ENCODE measurements around the gene LSMEM2.
A peak's percentile ranks its signal among the peaks of the same experiment; 100 is the strongest.

The LSMEM2 gene

DNA sequence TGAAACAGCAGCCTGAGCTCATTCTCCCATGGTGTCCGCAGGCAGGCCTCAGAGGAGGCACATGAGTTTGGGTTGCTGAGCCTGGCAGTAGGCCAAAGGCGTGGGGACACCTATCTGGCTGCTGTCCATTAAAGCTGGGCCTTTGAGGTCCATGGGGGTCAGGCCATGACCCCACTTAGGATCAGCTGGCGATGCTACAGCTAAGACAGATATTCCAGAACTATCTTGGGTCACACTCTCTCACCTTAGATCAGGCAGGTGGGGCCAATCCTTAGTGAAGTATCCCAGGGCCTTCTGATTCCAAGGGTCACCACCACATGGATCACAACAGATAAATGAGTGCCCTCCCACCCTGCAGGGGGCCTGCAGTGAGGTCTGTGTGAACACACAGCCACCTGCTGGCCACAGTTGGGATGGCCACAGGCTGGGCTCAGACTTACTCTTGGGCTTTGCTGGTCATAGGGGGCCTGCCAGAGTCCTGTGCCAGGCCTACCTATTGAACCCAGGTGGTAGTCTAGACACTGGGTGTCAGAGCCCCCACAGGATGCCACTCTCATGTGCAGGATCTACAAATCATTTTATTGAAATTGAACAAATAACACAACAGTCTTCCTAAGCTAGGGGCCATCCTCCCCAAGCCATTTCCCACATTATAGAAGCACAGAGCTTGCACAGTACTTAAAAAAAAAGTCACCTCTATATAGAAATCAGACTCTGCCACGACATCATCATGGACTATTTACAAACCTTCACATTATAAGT lies 45.6 kb downstream of the LSMEM2 start:
- no peak for FAIRE-seq

DNA sequence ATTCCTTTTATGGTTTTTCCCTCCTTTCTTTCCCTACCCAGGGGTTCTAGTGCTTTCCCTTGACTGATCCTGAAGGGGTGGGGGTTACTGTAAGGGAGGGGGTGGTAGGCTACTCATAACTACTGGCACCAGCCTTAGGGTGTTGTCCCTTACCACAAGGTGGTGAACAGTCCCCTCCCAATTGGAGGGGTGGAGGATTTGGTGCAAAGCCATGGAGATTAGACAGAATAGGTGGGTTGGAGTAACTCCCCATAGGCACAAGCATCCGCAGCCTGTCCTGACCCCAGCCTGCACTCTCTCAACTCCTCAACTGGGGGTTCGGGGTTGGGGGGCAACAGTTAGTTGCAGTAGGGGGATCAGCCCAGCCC lies 46.2 kb downstream of the LSMEM2 start:
- no peak for FAIRE-seq

DNA sequence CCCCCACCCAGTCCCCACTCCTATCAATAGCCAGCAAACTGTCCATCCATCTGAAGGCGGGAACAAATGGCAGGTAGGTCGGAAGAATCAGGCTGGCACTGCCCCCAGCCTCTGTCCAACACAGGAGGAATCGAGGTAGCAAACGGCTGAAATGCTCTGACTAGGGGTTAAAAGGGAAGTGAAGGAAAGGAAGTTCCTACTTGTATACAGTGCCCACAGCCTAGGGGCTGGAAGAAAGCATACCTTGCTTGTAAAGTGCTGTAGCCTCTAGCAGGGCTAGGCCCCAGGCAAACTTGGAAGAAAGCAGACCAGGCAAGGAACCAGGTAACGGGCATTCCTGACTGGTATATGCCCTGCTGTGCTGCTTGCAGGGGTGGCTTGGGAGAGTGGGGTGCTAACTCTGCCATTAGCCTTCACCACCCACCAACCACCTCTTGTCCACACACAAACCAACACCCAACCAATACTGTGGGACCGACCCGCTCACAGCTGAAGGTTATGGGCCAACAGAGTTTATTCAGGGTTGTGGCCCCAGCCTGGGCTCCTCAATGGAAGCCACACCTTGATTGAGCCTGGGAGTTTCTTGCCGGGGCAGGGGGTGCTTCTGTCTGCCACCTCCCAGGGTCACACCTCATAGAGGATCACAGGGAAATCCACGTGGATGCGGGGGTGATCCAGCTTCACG lies 46.8 kb downstream of the LSMEM2 start:
- FAIRE-seq = no peak

DNA sequence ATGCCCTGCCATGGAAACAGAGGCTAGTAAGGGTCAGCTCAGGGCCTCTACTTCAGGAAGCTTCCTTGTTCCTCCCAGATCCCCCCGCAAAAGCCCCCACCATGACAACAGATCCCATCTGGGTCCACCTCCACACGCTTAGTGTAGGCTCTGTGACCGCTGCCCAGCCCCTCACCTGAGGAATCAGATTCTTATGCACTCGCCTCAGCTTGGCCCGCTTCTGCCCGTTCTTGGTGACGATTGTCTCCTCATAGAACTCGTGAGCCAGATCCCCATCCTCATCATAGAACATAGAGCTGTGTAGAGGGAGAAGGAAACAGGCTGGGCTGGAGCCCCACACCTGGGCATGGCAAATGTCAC lies 47.3 kb downstream of the LSMEM2 start:
- FAIRE-seq = no peak

DNA sequence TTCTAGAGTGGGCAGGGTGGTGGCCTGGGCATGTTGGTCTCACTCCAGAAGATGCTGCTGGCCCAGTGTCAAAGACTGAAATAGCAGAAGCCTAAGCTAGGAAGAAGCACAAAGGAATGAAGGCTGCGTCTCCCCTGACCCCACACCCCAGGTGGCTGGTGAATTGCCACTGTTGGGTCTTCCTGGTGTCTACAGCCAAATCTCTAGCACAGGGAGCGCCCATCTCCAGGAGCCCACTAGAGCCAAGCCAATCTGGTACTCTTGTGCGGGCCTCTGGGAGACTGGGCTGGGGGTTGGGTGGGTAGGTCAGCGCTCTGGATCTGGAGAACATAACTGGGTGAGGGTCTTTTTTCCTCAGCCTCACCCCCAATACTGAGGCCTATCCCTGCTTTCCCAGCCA lies 48.2 kb downstream of the LSMEM2 start:
- no peak for FAIRE-seq

DNA sequence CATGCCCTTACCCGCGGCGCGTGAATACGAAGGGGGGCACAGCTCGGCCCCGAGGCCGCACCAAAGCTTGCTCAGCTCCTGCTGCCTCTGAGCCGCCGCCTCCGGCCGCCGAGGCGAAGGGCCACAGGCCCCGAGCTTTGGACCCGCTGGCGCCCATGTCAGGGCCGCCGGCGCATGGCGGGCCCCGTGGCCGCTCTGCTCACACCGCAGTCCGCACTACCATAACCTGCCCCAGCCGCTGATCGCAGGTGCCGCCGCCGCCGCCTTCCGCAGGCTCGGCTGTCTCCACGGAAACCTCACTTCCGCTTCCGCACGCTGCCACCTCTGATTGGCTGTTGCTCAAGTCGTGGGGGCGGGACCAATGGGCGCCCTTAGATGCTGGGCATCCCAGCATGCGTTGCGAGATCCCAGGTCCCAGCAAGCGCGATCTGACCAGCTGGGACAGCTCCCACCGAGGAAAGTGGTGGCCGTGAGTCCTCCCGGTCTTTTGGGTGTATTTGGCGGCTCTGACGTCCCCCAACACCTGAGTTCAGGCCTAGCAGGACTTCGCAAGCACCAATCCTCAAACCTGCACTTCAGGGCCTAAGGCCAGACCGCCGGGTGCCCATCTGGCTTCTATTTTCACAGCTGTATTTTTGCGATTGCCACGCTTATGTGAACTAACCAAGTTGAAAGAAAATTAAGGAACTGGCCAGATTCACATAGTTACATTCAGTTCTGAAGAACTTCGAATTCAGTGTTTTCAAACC lies 49.2 kb downstream of the LSMEM2 start, which contains the start of gene TUSC2:
TUSC2 (minus strand) TSS at position 281 of the 749 bp plus-strand sequence; CDS start at position 157, 124 bp downstream.
- FAIRE-seq = peak; percentile 96

DNA sequence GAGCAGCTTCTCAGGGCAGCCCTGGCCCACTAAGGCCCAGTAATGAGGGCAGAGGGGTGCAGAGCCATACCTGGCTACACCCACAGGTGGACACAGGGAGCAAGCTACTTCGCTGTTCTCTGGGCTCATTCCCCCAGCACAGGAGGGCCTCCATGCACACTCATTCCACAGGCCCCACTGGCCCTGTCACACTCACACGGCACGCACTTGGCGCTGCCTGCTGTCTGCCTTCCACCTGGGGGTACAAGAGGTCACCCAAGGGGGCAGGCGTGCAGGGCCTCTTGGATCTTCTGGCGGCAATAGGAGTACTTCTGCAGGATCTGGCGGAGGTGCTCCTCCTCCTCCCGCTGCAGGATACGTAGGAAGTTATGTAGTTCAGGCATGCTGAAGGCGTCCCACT lies 51.4 kb downstream of the LSMEM2 start:
- FAIRE-seq = no peak

DNA sequence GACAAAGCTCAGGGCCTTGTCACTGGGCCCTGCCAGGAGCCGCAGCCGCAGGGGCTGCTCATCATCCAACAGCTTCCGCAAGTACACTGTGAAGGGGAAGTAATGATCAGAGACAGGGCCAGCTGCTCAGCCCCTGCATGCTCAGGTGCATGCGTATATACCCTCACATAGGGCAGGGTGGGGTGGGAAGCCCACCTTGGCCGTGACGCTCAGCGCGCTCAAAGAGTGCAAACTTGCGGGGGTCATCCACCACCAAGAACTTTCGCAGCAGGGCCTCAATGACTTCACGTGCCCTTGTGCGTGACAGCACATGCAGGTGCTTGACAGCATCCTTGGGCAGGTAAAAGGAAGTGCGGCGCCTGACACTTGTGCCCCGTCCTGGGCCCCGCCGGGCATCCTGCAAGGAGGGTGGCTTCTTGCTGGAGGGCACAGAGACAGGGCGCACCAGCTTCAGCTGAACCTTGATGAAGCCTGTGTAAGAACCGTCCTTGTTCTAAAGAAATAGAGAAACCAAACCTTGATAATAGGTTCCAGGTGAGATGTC lies 52.5 kb downstream of the LSMEM2 start:
- FAIRE-seq = no peak

DNA sequence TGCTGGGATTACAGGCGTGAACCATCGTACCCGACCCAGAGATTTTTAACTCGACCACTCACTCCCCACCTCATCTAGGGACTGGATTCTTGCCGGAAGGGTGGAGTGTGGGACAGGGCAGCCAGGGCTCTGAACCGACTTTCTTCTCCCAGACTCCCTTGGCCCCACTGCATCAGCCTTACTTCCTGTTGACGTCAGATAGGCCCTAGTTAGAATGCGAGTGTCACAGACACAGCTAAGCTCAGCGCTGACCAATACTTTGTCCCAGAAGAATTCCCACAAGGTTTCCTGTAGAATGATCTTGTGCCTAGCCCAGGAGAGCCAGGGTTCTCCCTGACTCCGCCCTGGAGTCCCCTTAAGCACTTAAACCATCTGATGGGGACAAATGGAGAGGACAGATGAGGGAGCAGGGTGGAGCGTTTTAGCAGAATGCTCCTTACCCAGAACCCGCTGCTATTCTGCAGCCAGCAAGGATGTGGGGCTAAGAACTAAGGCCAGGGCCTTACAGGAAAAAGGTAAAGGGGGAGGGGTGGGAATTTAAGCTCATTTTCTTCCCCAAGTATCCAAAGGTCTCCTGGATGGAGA lies 54.9 kb downstream of the LSMEM2 start:
- FAIRE-seq = no peak

DNA sequence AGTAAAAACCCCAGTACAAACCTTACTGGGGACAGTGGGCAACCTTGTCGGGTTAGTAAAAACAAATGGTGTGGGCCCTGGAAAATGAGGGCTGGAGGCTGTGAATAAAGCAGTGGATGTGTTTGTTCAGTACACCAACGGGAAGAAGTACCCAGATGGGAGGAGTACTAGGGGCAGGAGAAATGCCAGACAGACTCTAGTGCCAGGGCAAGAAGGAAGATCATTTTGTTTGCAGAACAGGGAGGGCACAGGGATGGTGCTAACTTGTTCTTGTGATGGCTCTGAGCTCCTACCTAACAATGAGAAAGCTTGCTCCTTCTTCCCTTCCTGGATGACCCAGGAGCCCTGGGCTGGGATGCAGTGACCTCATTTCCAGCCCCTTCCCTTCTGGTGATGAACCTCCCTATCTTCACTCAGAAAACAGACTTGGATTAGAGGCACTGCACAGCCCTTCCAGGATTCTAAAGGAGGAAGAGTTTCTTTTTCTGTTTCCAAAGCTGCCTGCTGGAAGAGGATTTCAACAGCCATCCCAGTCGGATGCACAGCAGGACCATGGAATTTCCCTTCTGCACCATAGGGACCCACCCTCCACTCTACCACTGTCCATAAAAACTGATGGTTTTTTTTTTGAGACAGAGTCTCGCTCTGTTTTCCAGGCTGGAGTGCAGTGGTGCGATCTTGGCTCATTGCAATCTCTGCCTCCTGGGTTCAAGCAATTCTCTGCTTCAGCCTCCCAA lies 55.6 kb downstream of the LSMEM2 start:
- FAIRE-seq = no peak

DNA sequence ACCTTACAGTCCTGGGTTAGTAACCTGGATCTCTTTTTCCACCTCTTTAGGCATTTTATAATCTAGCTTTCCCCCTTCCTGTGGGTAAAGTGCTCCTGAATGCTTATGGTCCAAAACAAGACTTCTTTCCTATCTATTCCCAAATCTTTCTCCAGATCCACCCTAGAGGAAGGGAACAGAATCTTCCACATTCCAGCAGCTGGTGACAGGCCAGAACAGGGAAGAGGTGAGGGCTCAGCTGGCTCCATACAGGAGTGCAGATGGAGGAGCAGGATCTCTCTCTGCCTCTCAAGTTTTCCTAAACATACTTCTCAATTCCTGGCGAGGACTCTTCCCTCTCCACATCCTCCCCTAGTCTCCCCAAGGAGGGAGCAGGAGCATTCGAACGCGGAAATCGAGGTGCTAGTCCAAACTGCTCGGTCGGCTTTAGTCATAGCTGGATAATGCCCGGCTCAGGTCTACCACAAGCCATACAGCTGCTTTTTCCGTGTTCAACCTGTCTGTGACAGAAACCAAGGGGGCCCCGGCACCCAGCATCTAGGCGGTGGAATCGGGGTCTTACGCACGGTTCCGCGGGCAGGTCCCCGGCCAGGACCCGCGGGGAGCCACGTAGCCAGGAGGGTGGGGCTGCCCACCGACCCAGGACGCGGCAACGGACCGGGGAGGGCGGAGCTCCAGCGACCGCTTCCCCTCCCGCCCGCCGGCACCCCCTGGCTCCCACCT lies 57.7 kb downstream of the LSMEM2 start:
- FAIRE-seq = no peak

DNA sequence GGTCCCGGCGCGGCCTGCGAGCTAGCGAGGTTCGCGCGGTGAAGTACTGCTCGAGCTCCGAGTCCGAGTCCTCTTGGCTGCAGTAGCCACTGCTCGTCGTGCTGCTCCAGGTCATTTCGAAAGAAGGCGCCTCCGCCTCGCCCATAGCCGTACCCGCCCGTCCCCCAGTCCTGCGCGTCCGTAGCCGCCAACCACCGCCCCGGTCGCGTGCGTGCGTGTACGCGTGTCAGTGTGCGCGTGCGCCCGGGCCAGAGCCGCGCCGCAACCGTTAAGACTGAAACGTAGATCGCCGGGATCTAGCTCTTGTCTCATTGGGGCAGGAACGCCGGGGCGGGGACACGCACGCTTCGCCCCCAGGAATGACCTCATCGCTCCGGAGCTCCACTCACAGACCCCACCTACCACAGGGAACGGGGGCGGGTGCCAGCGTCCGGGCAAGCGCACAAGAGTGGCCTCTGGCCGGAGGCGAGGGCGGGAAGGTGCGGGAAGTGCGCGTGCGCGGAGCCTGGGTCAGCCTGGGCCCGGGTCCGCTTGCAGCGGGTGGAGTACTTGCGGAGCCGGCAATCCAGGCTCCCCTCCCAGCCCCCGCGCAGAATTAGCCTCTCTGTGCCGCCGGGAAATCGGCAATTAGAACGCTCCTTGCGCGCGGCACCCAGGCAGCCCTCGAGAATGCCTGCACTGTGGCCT lies 58.4 kb downstream of the LSMEM2 start:
- FAIRE-seq = peak; percentile 98

Data from G401.6 (cell line).